Amygdala (tissue), 56 donors: Measurements from ENCODE around the gene AGXT.

ENCODE experiments used
- DNase-seq, 56 donors: peaks; one replicate each; lab custom pipeline; 2025; lab: John Stamatoyannopoulos, UW

The AGXT gene

DNA sequence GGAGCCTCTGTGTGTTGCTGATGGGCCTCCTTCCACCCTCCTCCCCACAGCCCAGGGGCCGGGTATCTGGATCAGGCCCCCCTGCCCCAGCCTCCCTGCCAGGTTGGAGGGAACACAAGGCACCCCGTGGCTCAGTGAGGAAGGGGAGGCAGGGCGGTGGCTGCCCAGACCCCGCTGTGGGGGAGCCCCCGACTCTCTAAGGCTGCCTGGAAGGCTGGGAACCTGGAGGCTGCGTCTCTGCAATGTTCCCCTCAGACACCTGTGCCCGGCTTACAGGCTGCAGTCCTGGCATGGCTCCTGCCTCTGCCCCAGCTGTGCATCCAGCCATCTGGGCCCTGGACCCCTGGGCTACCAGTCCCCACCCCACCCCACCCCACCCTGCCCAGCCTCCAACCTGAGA is 27.8 kb downstream of the AGXT start:
- DNase-seq: no peak

DNA sequence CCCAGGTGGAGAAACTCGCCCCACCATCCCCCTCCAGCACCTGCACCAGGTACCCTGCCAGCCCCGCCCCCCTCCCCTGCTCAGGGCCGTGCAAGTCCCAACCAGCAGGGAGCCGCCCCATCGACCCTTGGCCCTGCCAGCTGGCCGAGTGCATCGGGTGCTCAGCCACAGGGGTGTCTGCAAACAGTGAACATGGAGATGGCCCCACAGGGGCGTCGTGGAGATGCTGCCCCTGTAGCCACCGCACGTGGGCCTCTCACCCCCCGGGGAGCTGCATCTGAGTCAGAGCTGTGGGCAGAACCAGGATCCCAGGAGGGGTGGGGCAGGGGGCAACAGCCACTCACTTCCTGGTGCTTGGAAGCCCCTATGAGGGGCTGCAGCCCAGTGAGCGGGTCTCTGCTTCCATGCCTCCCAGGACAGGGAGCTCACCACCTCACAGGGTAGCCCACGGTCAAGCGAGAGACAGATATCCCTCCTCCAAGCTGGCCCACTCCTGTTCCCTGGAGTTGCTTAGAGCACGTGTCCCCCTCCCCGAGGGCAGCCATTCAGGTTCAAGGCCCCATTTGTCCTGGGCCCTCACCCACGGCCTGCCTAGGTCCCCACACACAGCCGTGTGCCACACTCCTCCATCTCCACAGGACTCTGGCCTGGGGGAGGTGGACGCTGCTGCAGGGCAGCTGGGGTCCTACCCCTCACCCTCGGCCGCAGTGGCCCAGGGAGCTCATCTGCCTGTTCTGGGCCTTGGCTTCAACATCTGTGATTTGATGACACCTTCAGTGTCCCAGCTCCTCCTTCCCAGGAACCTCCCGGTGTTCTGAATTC is 28.5 kb downstream of the AGXT start:
- no peak for DNase-seq

GRCh38 chr2:240898108-240898730 is 29.6 kb downstream of the AGXT start:
- no peak for DNase-seq

- DNase-seq: no peak
These were observed 30.3 kb downstream of the AGXT start for GRCh38 chr2:240898731-240899467.

- DNase-seq: no peak
These were observed 30.8 kb downstream of the AGXT start for GRCh38 chr2:240899468-240899865.

DNA sequence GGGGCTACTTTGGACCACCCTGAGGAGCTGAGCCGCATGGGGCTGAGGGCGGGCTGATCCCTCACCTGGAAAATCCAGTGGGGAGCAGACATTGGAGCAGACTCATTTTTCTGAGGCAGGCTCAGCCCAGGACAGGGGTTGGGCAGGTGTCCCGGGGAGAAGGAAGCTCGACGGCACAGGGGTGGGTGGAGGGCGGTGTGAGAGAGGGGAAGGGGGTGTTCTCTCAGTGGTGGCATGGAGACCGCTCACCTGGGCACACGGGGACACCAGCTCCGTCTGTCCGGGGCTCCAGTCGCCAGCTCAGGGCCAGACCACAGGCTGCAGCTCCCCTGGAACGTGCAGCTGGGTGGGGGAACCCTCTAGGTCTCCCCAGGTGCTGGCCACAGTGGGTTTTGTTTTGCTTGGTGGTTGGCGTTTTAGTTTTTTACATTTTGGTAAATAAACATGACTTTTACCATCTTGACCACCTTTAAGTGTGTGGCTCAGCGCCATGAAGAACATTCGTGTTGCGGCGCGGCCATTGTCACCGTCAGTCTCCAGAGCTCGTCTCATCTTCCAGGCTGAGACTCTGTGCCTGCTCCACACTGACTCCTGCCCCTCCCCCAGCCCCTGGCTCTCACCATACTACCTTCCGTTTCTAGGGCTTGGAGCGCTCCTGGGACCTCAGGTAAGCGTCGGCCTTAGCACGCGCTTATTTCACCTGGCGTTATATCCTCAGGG is 31.7 kb downstream of the AGXT start:
- DNase-seq: no peak

DNA sequence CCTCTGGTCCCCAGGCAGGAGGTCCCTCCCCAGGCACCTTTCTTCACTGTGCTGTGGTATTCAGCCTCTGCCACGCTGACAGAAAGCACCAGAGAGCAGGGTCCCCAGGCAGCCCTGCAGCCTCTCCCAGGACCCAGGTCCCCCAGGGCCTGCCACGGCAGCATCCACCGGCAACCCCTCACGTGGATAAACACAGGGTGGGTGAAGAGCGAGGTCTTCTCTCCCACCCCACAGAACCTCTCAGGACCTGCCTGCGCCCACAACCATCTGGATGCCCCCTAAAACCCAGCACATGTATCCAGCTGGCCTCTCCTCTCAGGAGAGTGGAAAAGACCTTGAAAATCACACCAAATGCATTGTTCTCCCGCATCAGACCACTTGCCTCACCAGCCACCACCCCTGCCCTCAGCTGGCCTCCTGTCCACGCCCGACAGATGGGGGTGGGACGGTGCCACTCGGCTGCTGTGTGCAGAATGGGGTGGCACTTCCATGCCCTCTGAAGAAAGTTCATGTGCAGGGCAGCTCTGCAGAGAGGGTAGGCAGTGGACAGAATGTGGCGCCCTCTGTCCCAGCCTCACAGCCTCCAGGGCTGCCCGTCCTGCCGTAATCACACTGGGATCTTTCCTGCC is 33.5 kb downstream of the AGXT start:
- DNase-seq: no peak

- DNase-seq: no peak
These were observed 34.0 kb downstream of the AGXT start for GRCh38 chr2:240902615-240903041.

- DNase-seq: no peak
These were observed 34.8 kb downstream of the AGXT start for GRCh38 chr2:240903191-240904060.

- no peak for DNase-seq
These were observed 35.9 kb downstream of the AGXT start for GRCh38 chr2:240904216-240905175.

DNA sequence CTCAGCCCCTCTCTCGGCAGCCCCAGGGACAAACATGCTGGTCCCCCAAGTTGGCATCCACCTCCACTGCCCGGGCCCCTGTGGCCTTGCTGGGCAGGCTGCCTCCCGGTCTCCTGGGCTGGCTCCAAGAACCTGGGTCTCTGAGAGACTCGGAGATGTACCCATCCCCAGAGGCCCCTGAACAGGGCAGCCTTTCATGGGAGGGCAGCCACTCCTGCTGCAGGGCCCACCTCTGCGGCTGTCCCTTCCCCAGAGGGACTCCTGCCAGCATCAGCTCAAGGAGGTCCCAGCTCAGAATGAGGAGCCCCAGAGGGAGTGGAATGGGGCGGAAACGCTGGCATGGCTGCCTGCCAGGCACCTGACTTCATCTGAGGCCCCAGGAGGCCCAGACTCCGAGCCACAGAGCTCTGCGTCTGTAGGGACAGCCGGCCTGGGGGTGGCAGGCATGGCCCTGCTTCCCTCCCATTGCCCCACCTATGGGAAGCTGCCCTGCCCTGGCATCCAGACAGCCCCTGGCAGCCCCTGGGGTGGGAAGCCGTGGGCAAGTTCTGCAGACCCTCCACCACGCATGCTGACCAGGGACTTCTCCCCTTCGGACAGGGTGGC is 36.7 kb downstream of the AGXT start:
- no peak for DNase-seq

GRCh38 chr2:240906141-240906910 is 37.7 kb downstream of the AGXT start, which contains the start of gene CROCC2:
CROCC2 (plus strand) TSS chr2:240906336; CDS start chr2:240906514, 178 bp downstream.
- DNase-seq: no peak

- DNase-seq: no peak
These were observed 38.4 kb downstream of the AGXT start for GRCh38 chr2:240906911-240907590.

- DNase-seq: no peak
These were observed 40.8 kb downstream of the AGXT start for GRCh38 chr2:240909216-240909974.

DNA sequence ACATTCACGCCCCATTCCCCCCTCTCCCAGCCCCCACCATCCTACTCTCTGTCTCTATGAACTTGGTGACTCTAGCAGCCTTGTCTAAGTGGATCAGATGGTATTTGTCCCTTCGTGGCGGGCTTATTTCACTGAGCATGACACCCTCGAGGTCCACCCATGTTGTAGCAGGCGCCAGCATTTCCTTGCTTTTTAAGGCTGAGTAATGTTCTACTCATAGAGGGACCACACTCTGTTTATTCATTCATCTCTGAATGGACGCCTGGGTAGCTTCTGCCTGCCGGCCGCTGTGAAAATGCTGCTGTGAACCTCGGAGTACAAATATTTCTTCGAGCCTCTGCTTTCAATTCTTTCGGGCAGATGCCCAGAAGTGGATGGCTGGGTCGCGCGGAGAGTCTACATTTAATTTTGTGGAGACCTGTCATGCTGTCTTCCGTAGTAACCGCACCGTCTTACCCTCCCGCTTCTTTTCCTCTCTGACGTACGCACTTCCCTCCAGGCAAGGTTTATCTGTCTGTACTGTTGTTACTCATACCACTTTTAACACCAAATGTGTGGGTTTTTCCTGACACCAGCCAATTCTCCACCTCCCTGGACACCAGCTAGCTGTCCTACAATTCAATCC is 43.1 kb downstream of the AGXT start:
- DNase-seq: no peak
